Nephron progenitor cell (in vitro differentiated cells): ENCODE data around the gene PPP5C.
"Not testable (repeated sequence)": the region's sequence is repeated elsewhere in the genome, so short reads cannot be mapped to it uniquely, and the experiment has no call there.

ENCODE experiments used
- DNase-seq: peaks from one replicate; pipeline ENCODE4 v3.0.0; 2021
- H3K27ac Mint-ChIP-seq: 2 replicates; pipeline ENCODE4 v1.8.0; 2021; ENCODE audit warnings: mild to moderate bottlenecking, moderate library complexity, mixed read lengths
- H3K27me3 Mint-ChIP-seq: 2 replicates; pipeline ENCODE4 v1.8.0; 2021; ENCODE audit warnings: mild to moderate bottlenecking, low read depth, mixed read lengths; ENCODE audit not compliant: poor library complexity
- H3K36me3 Mint-ChIP-seq: 2 replicates; pipeline ENCODE4 v1.8.0; 2021; ENCODE audit warnings: low read depth, mixed read lengths
- H3K4me1 Mint-ChIP-seq: 2 replicates; pipeline ENCODE4 v1.8.0; 2021; ENCODE audit warnings: mixed read lengths
- H3K4me3 Mint-ChIP-seq: 2 replicates; pipeline ENCODE4 v1.8.0; 2021; ENCODE audit warnings: mild to moderate bottlenecking, moderate library complexity, mixed read lengths
- H3K9me3 Mint-ChIP-seq: 2 replicates; pipeline ENCODE4 v1.8.0; 2021; ENCODE audit warnings: mild to moderate bottlenecking, moderate library complexity, mixed read lengths
- TF ChIP-seq, protein P1 (sequence below): fragments of 200-600 bp; sonication (generic); IDR thresholded peaks from 2 replicates; pipeline ENCODE4 v1.5.0; 2021; ENCODE audit warnings: antibody characterized with exemption

The PPP5C gene

DNA sequence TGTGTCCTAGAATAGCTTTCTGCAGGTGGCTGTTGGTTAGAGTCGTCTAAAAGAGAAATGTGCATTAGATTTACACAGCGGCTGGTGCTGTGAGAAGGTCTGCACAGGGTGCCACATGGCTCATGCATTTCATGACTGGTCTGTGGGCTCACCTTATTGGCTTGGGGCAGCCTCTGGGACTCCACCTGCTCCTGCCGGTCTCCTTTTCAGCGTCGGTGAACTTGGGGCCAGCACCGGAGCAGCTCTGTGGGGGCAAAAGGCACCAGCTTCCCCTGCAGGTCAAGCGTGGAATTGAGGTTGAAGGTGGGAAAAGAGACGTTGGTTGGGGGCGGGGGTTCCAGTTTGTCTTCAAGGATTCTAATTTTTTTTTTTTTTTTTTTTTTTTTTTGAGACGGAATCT is 84.9 kb downstream of the PPP5C start:
- no peaks in the 10 kb centered on the region for H3K9me3 Mint-ChIP-seq
- peaks cover 64% of the 10 kb centered on the region for H3K27me3 Mint-ChIP-seq
- no peaks in the 10 kb centered on the region for H3K36me3 Mint-ChIP-seq
- H3K27ac Mint-ChIP-seq: no peak overlapping the region
- DNase-seq: no peak
- TF ChIP-seq, protein P1, sequence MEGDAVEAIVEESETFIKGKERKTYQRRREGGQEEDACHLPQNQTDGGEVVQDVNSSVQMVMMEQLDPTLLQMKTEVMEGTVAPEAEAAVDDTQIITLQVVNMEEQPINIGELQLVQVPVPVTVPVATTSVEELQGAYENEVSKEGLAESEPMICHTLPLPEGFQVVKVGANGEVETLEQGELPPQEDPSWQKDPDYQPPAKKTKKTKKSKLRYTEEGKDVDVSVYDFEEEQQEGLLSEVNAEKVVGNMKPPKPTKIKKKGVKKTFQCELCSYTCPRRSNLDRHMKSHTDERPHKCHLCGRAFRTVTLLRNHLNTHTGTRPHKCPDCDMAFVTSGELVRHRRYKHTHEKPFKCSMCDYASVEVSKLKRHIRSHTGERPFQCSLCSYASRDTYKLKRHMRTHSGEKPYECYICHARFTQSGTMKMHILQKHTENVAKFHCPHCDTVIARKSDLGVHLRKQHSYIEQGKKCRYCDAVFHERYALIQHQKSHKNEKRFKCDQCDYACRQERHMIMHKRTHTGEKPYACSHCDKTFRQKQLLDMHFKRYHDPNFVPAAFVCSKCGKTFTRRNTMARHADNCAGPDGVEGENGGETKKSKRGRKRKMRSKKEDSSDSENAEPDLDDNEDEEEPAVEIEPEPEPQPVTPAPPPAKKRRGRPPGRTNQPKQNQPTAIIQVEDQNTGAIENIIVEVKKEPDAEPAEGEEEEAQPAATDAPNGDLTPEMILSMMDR: no peak
- peaks cover 39% of the 10 kb centered on the region for H3K4me1 Mint-ChIP-seq
- H3K4me3 Mint-ChIP-seq: no peak overlapping the region

DNA sequence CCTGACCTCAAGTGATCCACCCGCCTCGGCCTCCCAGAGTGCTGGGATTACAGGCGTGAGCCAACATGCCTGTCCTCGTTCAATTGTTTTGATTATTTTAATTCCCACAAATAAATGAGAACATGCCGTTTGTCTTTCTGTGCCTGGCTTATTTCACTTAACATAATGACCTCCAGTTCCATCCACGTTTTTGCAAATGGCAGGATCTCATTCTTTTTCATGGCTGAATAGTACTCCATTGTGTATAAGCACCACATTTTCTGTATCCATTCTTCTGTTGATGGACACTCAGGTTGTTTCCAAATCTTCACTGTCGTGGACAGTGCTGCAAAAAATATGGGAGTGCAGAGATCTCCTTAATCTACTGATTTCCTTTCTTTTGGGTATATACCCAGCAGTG is 86.6 kb downstream of the PPP5C start:
- H3K4me1 Mint-ChIP-seq: peaks cover 23% of the 10 kb centered on the region
- H3K36me3 Mint-ChIP-seq, DNase-seq, H3K4me3 Mint-ChIP-seq, H3K27ac Mint-ChIP-seq, H3K9me3 Mint-ChIP-seq: not testable (repeated sequence)
- peaks cover 50% of the 10 kb centered on the region for H3K27me3 Mint-ChIP-seq

DNA sequence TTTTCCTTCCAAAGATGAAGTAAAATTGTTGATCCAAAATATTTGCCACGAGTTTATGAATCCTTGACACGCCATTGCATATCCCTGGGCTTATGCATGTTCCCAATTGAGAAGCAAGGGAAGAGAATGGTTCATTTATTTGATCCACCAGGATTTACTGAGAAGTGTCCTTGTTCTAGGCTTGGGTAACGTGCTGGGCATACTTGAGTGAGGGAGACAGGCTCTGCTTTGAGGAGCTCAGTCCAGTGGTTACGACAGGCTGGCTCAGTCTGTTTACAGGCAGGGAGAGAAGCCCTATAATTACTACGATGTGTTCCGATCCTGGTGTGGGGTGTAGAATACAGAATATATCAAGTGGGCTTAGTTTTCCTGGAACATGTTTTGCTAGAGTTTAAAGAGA is 88.1 kb downstream of the PPP5C start:
- Mint-ChIP-seq H3K4me1 (peaks cover 7% of the 10 kb centered on the region), H3K36me3 (no peaks in the 10 kb centered on the region), H3K27me3 (peaks cover 35% of the 10 kb centered on the region), H3K9me3 (peaks cover 3% of the 10 kb centered on the region), H3K4me3 (no peak overlapping the region), H3K27ac (no peak overlapping the region)
- TF ChIP-seq, protein P1: no peak
- no peak for DNase-seq

DNA sequence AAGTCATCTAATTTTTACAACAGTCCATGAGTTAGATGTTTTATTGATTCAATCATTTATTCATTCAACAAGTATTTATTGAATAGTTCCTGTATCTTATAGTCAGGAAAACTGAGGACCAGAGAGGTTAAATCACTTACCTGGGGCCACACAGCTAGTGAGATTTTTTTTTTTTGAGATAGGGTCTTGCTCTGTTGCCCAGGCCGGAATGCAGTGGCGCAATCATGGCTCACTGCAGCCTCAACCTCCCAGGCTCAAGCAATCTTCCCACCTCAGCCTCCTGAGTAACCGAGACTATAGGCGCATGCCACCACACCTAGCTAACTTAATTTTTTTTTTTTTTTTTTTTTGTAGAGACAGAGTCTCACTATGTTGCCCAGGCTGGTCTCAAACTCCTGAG is 88.8 kb downstream of the PPP5C start:
- H3K27ac Mint-ChIP-seq, H3K9me3 Mint-ChIP-seq, H3K4me1 Mint-ChIP-seq, H3K4me3 Mint-ChIP-seq, H3K36me3 Mint-ChIP-seq, DNase-seq: not testable (repeated sequence)
- peaks cover 30% of the 10 kb centered on the region for H3K27me3 Mint-ChIP-seq
